Liver (tissue), 3 donors: ENCODE measurements around the gene INSC.

Source experiments
- ATF3 ChIP-seq: IDR thresholded peaks from 2 replicates; pipeline ENCODE4 v1.6.1; 2016; ENCODE audit warnings: antibody characterized with exemption
- CTCF ChIP-seq: fragments of 150-350 bp; IDR thresholded peaks from 2 replicates; pipeline ENCODE4 v1.5.1; 2017; ENCODE audit warnings: improper control_type of control experiment, low read depth, low read length; ENCODE audit not compliant: missing input control
- GABPA ChIP-seq, 2 donors: IDR thresholded peaks in 1 of 2; conservative IDR thresholded peaks in 1 of 2; 2 replicates each; pipeline ENCODE4 v1.6.1; 2016; ENCODE audit warnings: antibody characterized with exemption in 2 of 2, mild to moderate bottlenecking in 1 of 2, moderate library complexity in 1 of 2
- JUND ChIP-seq, 2 donors: IDR thresholded peaks; 2 replicates each; pipeline ENCODE4 v1.6.1; 2016; ENCODE audit warnings: antibody characterized with exemption in 2 of 2
- MAX ChIP-seq: IDR thresholded peaks from 2 replicates; pipeline ENCODE4 v1.6.1; 2016; ENCODE audit warnings: antibody characterized with exemption
- RAD21 ChIP-seq, 2 donors: IDR thresholded peaks; 2 replicates each; pipeline ENCODE4 v1.6.1; 2016; ENCODE audit warnings: antibody characterized with exemption in 2 of 2, mild to moderate bottlenecking in 2 of 2
- REST ChIP-seq: IDR thresholded peaks from 2 replicates; pipeline ENCODE4 v1.6.1; 2016; ENCODE audit warnings: antibody characterized with exemption, mild to moderate bottlenecking
- RXRA ChIP-seq, 2 donors: IDR thresholded peaks; 2 replicates each; pipeline ENCODE4 v1.6.1; 2017 to 2018; ENCODE audit warnings: antibody characterized with exemption in 2 of 2, mild to moderate bottlenecking in 1 of 2
- TAF1 ChIP-seq: conservative IDR thresholded peaks from 2 replicates; pipeline ENCODE4 v1.6.1; 2016; ENCODE audit warnings: antibody characterized with exemption, mild to moderate bottlenecking
- ZBTB33 ChIP-seq: IDR thresholded peaks from 2 replicates; pipeline ENCODE4 v1.6.1; 2016; ENCODE audit warnings: antibody characterized with exemption
- donor health status: healthy.
- donor health status: healthy.

- TF ChIP-seq CTCF (no peak), GABPA (IDR thresholded peaks at IDR 0.05 in 1 of 2, conservative IDR thresholded peaks at IDR 0.05 in 1 of 2) (no peak), MAX (no peak), JUND (IDR thresholded peaks at IDR 0.05) (no peak), ATF3 (no peak), RAD21 (IDR thresholded peaks at IDR 0.05) (no peak), TAF1 (no peak), ZBTB33 (no peak), RXRA (IDR thresholded peaks at IDR 0.05) (no peak), REST (no peak)
Observed at GRCh38 chr11:15192005-15192556, 77.4 kb downstream of the INSC start.
